HG03060 (cell line): ENCODE data around the gene PTX4.

Source experiments
- ATAC-seq: cut with Tn5 transposase; IDR thresholded peaks from one replicate; pipeline ENCODE4 v1.9.1; 2021; ENCODE audit warnings: low read depth, moderate number of reproducible peaks; ENCODE audit not compliant: unreplicated experiment

Gene PTX4

GRCh38 chr16:1524366-1524765 is 35.6 kb upstream of the PTX4 start:
- no peak for ATAC-seq

- ATAC-seq: no peak
These were observed 35.0 kb upstream of the PTX4 start for GRCh38 chr16:1523581-1524245.

GRCh38 chr16:1520461-1520860 is 31.7 kb upstream of the PTX4 start:
- no peak for ATAC-seq

- ATAC-seq: no peak
These were observed 31.1 kb upstream of the PTX4 start for GRCh38 chr16:1519831-1520230.

- no peak for ATAC-seq
These were observed 29.9 kb upstream of the PTX4 start for GRCh38 chr16:1518626-1519135.

- no peak for ATAC-seq
These were observed 25.8 kb upstream of the PTX4 start for GRCh38 chr16:1514507-1514906.

- ATAC-seq: no peak
These were observed 24.0 kb upstream of the PTX4 start for GRCh38 chr16:1512774-1513173.

- no peak for ATAC-seq
These were observed 23.2 kb upstream of the PTX4 start for GRCh38 chr16:1511662-1512569.

- ATAC-seq: no peak
These were observed 22.2 kb upstream of the PTX4 start for GRCh38 chr16:1510941-1511351.

- ATAC-seq: no peak
These were observed 21.5 kb upstream of the PTX4 start for GRCh38 chr16:1510272-1510671.

GRCh38 chr16:1509307-1510221 is 20.8 kb upstream of the PTX4 start:
- ATAC-seq: no peak

- no peak for ATAC-seq
These were observed 19.9 kb upstream of the PTX4 start for GRCh38 chr16:1508494-1509187.

GRCh38 chr16:1506494-1507213 is 17.9 kb upstream of the PTX4 start:
- ATAC-seq: no peak

GRCh38 chr16:1505912-1506311 is 17.2 kb upstream of the PTX4 start:
- no peak for ATAC-seq

GRCh38 chr16:1505073-1505844 is 16.5 kb upstream of the PTX4 start:
- ATAC-seq: no peak

- no peak for ATAC-seq
These were observed 14.6 kb upstream of the PTX4 start for GRCh38 chr16:1503110-1503955.

GRCh38 chr16:1502092-1503004 is 13.6 kb upstream of the PTX4 start:
- ATAC-seq: no peak
